HepG2 (cell line): ENCODE measurements around the gene ANKS1A.
"Not testable (repeated sequence)": the region's sequence is repeated elsewhere in the genome, so short reads cannot be mapped to it uniquely, and the experiment has no call there.

ENCODE experiments used
- TCF7L2 ChIP-seq: IDR thresholded peaks from 2 replicates; pipeline ENCODE4 v1.6.1; 2011; ENCODE audit warnings: mild to moderate bottlenecking, low read depth, low read length, moderate library complexity
- TF ChIP-seq, protein P1 (sequence below): sonication (generic); formaldehyde crosslinking; IDR thresholded peaks from 2 replicates; pipeline ENCODE4 v1.5.0; 2020; ENCODE audit warnings: mild to moderate bottlenecking, missing genetic modification reagents, moderate library complexity

DNA sequence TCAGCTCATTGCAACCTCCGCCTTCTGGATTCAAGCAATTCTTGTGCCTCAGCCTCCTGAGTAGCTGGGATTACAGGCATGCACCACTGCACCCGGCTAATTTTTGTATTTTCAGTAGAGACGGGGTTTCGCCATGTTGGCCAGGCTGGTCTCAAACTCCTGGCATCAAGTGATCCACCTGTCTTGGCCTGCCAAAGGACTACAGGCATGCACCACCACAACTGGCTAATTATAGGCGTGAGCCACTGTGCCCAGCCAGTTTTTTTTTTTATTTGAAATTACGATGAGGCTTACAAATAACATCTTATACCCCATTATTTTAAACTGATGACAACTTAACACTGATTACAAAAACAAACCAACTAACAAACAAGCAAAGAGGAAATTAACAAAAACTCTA, 40.0 kb upstream of the ANKS1A start:
- not testable (repeated sequence) for TF ChIP-seq TCF7L2
- TF ChIP-seq, protein P1, sequence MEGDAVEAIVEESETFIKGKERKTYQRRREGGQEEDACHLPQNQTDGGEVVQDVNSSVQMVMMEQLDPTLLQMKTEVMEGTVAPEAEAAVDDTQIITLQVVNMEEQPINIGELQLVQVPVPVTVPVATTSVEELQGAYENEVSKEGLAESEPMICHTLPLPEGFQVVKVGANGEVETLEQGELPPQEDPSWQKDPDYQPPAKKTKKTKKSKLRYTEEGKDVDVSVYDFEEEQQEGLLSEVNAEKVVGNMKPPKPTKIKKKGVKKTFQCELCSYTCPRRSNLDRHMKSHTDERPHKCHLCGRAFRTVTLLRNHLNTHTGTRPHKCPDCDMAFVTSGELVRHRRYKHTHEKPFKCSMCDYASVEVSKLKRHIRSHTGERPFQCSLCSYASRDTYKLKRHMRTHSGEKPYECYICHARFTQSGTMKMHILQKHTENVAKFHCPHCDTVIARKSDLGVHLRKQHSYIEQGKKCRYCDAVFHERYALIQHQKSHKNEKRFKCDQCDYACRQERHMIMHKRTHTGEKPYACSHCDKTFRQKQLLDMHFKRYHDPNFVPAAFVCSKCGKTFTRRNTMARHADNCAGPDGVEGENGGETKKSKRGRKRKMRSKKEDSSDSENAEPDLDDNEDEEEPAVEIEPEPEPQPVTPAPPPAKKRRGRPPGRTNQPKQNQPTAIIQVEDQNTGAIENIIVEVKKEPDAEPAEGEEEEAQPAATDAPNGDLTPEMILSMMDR, result not testable (repeated sequence)
